HG03135 (cell line): Measurements from ENCODE around the gene NDUFA13.

Source experiments
- ATAC-seq: cut with Tn5 transposase; IDR thresholded peaks from one replicate; pipeline ENCODE4 v1.9.1; 2021; ENCODE audit warnings: mild to moderate bottlenecking, moderate library complexity; ENCODE audit not compliant: unreplicated experiment

Gene NDUFA13

GRCh38 chr19:19506592-19506991 is 9.4 kb upstream of the NDUFA13 start:
- no peak for ATAC-seq

DNA sequence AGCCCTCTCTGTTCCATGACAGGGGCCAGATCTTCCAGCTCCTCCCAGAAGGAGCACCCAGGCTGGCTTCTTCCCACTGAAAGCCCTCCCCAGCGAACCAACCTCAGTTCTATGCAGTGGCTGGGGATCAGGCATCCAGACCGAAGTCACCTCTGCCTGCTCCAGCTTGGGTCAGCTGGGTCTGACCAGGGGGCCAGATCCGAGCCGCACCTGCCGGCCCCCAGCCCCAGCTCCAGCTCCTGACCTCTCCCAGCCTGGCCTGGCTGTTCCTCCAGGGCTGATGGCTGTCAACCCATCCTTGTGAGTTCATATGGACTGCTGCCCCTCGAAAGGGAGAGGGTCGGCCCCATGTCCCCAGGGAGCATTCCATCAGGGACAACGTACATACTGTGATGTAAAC is 8.7 kb upstream of the NDUFA13 start:
- no peak for ATAC-seq

- no peak for ATAC-seq
These were observed 7.8 kb upstream of the NDUFA13 start for GRCh38 chr19:19508217-19508616.

DNA sequence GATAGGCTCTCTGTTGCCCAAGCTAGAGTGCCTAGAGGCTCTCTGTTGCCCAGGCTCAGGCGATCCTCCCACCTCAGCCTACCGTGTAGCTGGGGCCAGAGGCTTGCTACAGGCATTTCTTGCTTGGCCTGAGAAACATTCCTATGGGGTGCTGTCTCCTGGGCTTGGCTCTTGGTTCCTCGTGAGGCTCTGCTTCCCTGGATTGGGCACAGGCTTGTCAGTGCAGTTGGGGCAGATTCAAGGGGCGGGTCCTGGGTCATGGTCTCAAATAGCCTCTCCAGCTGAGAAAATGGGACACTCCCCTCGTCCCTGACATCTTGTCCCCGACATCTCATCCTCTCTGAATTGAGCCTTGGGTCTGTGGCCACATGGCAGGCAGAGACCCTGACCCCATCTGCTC is 5.6 kb upstream of the NDUFA13 start:
- ATAC-seq = no peak

DNA sequence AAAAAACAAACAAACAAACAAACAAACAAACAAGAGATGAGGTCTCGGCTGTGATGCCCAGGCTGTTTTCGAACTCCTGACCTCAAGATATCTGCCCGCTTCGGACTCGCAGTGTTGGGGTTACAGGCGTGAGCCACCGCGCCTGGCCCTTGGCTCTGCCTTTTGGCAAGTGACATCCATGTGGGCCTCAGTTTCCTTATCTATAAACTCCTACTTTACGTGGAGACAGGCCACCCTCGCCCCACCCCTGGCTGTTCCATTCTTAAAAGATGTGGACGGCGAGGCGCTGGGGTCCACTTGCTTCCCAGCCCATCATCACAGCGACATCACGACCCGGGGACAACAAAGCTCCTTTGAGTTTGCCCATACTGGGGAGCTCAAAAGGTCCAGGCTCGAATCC is 2.3 kb upstream of the NDUFA13 start:
- ATAC-seq = no peak

GRCh38 chr19:19514215-19514657 is 1.8 kb upstream of the NDUFA13 start:
- no peak for ATAC-seq

- ATAC-seq = no peak
These were observed 964 bp upstream of the NDUFA13 start, which contains the start of gene TSSK6 for GRCh38 chr19:19514881-19515641. Gene TSSK6, minus strand, starts transcription at chr19:19515548. Its CDS starts 121 bp downstream, at chr19:19515427.

- ATAC-seq = no peak
These were observed 1.2 kb downstream of the NDUFA13 start for GRCh38 chr19:19517235-19517619.

DNA sequence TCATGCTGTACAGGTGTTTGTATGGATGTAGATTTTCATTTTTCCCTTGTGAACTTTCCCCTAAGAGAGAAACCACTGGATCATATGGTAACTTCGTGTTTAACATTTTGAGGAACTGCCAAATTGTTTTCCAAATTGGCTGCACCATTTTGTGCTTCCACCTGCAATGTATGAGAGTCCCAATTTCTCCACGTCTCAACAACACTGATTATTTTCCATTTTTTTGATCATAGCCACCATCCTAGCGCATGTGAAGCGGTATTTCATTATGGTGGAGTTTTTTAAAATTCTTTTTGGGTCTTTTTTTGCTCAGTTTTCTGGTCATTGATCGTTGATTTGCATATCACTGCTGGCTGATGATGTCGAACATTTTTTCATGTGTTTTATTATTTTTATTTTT is 5.0 kb downstream of the NDUFA13 start:
- no peak for ATAC-seq

DNA sequence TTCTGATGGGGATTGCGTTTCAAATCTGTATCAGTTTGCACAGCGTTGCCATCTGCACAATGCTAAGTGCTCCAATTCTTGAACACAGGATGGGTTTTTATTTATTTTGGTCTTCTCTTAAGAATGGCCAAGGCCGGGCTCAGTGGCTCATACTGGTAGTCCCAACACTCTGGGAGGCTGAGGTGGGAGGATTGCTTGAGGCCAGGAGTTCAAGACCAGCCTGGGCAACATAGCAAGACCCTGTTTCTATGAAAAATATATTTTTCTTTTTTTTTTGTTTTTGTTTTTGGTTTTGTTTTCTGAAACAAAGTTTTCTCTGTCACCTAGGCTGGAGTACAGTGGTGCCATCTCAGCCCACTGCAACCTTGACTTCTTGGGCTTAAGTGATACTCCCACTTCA is 7.2 kb downstream of the NDUFA13 start:
- no peak for ATAC-seq

GRCh38 chr19:19524053-19524452 is 8.0 kb downstream of the NDUFA13 start:
- no peak for ATAC-seq

GRCh38 chr19:19525611-19526380 is 9.8 kb downstream of the NDUFA13 start:
- no peak for ATAC-seq

DNA sequence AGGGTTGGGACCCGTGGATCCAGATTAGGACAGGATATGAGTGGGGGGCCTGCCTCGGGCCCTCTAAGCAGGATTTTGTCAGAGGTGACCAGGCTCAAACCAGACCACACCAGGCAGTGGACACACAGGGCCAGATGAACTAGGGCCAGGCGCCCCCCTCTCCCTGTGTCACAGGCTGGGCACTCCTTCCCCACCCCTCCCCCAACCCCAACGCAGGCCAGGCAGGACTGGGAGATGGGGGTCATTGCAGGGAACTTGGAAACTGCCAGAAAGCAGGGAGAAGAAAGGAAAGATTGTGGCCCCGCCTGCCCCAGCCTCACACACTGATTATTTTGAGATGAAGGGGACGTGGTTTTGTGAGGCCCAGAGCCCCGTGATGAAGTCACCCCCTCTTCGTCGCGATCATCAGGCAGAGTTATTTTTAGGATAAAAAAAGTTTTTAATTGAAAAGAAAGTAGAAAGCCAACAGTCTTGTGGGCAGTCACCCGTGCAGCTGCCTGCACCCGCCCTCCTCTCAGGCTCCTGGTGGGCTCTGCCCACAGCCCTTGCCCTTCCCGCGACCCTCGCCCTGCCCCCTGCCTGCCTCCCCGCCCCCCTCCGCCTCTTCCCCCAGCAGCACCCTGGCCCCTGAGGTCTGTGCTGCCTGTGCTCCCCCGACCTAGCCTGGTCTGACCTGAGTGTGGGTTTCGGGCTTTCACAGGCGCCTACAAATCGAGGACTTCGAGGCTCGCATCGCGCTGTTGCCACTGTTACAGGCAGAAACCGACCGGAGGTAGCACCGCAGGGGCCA is 10.8 kb downstream of the NDUFA13 start:
- no peak for ATAC-seq

GRCh38 chr19:19527371-19527656 is 11.3 kb downstream of the NDUFA13 start:
- no peak for ATAC-seq

GRCh38 chr19:19527674-19528625 is 11.9 kb downstream of the NDUFA13 start:
- ATAC-seq = no peak

DNA sequence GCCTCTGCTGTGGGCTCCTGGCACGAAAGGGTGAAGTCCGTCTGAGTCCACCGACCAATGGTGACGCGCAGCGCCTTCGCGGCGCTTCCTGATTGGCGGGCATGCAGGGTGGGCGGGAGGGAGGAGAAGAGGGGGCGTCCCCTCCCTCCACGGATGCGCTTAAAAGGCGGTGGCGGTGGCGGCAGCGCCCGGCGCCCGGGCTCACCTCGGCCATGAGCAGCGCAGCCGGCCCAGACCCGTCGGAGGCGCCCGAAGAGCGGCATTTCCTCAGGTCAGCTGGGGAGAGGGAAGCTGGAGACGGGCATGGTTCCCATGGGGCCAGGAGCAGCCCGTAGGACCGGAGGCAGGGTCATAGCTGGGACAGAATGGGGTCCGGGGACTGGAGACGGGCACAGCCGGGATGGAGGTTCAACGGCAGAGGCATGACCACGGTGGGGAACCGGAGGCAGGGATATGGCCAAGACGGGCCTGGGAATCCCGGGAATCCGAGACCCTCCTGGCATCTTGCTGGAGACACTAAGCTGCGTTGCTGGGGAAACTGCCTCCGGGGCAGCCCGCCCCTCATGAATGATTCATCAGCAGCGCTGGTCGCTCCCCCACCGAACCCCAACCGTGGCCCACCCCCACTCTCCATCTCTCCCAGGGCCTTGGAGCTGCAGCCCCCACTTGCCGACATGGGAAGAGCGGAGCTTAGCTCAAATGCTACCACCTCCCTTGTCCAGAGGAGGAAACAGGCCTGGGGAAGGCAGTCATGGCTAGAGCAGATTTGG is 12.9 kb downstream of the NDUFA13 start, which contains the start of gene YJEFN3:
TSS of gene YJEFN3 (plus strand) at position 191 of the 770 bp plus-strand sequence. CDS start at position 213, 22 bp downstream.
- no peak for ATAC-seq

DNA sequence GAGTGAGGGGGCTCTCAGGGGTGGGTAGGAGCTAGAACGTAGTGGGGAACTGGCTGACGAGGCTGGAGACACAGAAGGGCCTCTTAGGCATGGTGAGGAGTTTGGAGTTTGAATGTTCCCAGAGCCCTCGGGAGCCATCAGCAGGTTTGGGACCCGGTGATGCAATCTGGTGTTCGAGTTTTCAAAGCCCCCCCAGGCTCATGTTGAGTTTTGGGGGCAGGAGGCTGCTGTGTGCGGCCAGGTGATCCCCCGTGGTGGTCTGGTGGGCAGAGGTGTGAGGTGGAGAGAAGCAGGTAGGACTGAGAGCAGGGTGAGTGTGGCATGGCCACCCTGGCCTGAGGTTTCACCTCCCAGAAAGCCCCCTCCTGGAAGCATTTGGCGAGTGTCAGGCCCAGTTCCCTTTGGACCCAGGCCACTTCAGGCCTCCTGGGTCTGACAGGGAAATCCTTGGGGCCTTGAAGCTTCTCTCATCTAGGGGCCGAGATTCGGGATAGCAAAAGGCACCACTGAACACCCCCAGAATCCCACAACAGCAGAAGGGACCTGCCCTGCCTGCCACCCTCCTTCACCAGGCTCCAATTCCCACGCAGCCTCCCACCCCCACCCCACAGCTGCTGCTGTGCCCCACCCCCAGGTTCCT is 13.9 kb downstream of the NDUFA13 start:
- no peak for ATAC-seq

DNA sequence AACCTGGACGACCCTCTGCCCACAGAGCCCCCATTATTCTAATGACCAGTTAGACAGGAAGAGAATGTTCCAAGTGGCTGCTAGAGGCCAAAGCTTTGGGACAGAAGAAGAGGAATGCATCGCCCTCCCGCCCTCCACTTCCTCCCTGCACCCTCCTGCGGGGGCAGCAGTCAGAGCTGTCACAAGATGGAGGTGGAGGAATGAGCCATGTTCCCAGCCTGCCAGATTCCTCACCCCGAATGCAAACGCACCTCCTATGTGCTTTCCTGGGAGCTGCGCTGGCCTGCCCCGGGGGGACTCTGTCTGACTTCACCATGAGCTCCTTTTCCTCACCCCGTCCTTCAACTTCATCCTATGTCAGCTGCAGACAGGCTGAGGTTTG is 14.4 kb downstream of the NDUFA13 start:
- ATAC-seq = no peak

DNA sequence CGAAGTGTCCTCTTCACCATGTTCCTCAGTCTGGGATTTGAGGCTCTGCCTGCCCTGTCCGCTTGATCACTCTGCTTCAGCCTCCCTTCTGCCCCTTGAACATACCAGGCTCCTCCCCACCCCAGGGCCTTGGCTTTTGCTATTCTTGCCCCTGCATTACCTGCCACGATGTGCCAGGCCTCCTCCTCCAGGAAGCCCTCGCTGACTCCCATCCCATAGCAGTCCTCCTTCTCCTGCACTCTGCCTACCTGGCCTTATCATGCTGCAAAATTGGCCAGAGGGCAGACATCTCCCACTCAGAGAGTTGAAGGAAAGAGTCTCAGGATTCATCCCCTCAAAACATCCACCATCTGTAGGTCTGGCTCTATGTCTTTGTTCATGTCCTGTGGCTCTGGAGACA is 14.9 kb downstream of the NDUFA13 start:
- no peak for ATAC-seq
